Left lobe of liver (tissue), 2 donors: ENCODE measurements around the gene IGFL1. TPM values are rescaled to one million over a fixed set of nuclear protein-coding genes. Genes with fewer than 3 reads are reported as not detected.
"Not testable (repeated sequence)": the region's sequence is repeated elsewhere in the genome, so short reads cannot be mapped to it uniquely, and the experiment has no call there.

Experiments
- ATAC-seq: fragments of 200-7000 bp; cut with Tn5 transposase; one replicate; pipeline ENCODE4 v1.9.1; 2020; ENCODE audit warnings: mild to moderate bottlenecking, moderate library complexity
- DNase-seq: peaks from one replicate; pipeline ENCODE4 v3.0.0-alpha.2; 2020; ENCODE audit warnings: low spot score
- total RNA-seq: library from RNA; stranded (reverse); gene quantifications from one replicate; pipeline ENCODE4 v1.2.1, GENCODE V29; 2021
- donor health status: DM: no; HTN: no; CAD: no; lungs with moderate emphysema.
- donor health status: DM: no; HTN: yes; CAD: no.

Gene IGFL1
- total RNA-seq, 1 donor from 2014 or later = not detected

DNA sequence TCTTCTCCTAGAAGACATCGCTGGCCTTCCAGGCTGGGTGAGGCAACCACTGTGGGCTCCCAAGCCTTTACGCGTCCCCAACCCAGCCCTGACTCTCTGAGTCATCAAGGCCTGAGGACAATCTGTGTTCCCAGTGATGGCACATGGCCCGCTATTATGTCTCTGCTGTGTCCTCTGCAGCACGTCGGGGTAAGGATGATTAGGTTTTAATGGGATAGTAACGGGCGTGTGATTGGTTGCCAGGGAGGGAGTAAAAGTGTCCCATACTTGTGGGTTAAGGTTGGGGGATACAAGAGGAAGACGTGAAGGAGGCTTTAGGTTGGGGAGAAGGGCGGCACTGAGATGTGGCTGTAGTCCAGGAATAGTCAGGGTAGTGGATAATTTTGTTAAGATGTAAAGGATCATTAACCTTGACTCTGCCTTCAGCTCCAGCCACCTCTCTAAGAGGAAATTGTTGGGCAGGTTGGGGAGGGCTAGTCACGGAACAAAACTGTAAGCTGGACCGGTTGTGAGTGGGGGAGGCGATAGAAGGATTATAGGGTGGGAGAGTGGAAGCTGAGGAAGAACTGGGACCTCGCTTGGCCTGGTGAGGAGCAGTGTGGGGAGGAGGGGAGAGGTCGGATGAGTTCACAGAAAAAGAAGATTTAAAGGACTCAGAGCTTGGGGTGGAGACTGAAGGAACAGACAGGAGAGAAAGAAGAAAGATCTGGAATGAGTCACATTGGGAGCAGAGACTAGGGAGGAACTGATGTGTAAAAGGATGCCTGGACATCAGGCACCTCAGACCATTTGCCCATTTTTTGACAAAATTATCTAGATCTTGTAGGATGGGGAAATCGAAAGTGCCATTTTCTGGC lies 27.9 kb upstream of the IGFL1 start:
- DNase-seq (no peak), ATAC-seq (no peak)

DNA sequence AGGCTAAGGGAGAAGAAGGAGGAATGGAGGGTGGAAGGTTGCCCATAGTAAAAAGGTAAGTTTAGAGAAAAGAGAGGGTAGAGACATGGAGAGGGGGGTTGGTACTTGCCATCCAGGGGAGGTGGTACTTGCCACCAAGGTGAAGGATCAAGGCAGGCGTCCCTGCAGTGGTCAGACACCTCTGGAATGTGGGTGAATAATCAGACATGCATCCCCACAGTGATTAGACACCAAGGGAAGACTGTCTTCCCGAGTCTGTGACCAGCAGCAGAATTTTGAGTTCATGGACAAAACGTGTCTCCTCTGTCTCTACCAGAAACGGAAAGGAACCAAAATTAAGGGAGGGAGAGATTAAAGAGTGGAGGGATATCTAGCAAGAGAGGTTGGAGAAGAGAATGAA lies 27.1 kb upstream of the IGFL1 start:
- ATAC-seq = no peak
- no peak for DNase-seq

- DNase-seq (no peak), ATAC-seq (no peak)
These were observed 26.4 kb upstream of the IGFL1 start for GRCh38 chr19:46202872-46203860.

DNA sequence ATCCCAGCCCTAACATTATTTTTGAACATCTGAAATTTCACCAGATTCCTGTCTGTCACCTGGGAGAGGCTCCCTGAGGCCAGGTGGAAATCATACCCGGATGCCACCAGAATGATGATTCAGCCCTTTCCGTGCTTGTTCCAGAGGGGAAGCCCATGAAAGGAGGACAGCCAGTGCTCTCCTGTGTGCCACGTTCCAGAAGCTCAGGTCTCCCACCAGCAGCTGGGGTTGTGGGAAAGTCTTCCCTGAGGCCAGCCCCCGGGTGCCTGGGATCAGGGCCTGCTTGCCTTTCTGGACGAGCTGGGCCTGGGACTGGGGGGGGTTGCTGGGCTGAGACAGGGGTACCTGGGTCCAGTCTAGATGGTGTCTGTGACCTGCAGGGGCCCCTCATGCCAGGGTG lies 25.5 kb upstream of the IGFL1 start:
- DNase-seq (no peak), ATAC-seq (no peak)

DNA sequence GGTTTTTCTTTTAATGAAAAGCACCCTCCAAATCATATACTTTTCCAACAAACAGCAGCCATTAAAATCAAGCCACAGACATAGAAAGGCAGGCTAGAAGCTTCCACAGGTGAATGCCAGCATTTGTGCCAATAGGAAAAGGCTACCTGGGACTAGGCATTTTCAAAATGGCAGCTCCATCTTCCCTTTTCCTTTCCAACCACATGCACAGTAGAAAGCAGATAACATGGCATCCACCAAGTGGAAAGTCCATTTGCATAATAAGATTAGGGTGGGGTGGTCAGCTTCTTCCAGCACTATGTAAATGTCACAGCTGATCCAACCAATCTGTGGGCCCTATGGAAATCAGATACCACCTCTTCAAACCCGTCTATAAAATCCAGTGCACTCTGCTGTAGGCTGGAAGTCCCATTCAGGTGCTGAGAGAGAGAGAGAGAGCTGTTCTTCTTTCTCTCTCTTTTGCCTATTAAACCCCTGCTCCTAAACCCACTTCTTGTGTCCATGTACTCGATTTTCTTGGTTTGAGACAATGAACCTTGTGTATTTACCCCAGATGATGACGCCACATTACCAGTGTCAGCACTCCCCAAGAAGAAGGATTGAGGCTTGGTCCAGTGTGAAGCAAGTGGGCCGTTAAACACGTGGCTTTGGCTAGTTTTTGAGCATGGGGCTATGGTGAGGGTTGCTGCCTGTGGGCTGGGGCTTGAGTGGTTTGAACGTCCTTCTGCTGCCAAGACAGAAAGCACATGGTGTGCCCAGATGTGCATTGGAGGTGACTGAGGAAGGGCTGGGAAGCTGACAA lies 24.2 kb upstream of the IGFL1 start:
- no peak for ATAC-seq
- no peak for DNase-seq

DNA sequence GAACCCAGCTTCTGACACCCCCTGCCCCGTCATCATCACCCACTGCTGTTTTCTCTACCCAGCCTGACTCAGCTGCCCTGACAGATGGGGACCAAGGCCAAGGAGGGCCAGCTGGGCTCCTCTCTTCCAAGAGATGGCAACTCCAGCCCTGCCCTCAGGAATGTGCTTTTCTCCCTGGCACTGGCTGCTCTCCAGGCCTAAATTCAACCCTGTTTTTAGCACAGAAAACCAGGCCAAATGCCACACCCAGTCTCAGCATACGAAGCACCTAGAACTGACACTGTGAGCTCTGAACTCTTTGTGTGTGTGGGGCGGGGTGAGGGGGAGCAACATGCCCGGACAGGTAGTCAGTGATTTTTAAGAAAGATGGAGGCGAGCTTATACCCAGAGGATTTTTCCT lies 23.4 kb upstream of the IGFL1 start:
- ATAC-seq (no peak), DNase-seq (no peak)

DNA sequence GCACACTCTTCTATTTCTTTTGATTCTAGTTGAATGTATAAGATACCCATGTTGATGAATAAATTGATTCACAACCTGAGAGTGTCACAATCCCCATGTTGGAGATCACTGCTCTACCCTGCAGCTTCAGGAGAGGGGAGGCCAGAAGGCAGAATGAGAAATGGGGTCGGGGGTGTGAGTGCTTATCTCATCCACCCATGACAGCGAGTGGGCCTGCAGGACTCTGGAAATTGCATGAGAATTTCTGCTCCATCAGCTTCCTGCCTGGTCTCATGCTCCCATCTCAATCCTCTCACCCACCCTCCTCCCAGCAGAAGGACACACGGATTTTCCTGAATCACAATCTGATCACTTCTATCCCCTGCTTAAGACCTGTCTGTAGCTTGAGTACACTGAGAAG lies 22.9 kb upstream of the IGFL1 start:
- DNase-seq = no peak
- ATAC-seq = no peak

DNA sequence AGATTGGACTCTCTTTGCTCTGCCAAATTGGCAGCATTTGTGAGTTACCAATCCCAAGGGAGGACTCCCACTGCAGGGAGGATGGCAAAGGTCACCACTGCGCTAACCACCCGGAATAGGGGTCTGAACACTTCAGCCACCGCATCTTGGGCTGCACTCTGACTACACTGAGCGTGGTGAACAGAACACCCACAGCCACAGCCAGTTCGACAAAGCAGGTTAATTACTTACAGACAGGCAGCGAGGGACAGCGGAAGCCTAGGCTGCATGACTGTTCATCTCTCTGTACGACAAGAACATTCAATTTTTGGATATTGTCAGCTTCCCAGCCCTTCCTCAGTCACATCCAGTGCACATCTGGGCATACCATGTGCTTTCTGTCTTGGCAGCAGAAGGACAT lies 21.7 kb upstream of the IGFL1 start:
- not testable (repeated sequence) for DNase-seq

DNA sequence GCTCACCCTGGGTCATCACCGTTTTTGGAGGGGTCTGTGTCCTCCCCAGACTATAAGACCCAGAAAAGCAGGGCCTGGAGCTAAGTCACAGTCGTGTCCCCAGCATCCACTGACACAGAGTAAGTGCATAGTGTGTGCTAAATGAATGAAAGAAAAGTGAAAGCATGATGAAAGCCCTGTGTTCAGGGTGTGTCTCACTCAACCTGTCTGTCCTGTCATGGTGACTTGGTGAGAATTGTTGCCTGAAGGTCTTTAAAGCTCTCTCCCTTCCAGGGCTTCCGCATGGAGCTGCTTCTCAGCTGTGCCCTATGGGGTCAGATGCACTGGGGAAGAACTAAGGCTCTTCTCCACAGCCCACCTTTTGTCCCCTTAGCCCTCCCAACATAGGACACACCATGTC lies 20.5 kb upstream of the IGFL1 start:
- no peak for ATAC-seq
- no peak for DNase-seq

More for the DNA sequence above, 21.7 kb upstream of the IGFL1 start:
- ATAC-seq = peak; percentile 69

DNA sequence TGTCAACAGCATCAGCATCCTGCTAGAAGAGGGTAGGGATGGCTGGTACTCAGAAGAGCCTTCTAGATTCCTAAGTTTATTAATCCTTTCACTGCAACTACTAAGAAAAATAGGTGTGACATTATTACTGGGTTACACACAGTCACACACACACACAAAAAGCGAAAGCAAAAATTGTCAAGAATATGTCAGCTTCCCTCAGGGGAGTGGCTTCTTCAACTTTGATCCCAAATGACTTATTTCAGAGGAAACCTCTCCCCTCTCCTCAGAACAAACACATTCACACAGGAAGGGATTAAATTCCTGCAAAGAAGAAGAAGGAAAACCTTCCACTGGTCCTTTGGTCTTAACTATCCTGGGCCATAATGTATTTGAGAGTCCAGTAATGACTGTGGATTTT lies 20.1 kb upstream of the IGFL1 start:
- DNase-seq (no peak), ATAC-seq (no peak)

GRCh38 chr19:46210669-46211068 lies 18.9 kb upstream of the IGFL1 start:
- ATAC-seq = no peak
- DNase-seq = no peak

DNA sequence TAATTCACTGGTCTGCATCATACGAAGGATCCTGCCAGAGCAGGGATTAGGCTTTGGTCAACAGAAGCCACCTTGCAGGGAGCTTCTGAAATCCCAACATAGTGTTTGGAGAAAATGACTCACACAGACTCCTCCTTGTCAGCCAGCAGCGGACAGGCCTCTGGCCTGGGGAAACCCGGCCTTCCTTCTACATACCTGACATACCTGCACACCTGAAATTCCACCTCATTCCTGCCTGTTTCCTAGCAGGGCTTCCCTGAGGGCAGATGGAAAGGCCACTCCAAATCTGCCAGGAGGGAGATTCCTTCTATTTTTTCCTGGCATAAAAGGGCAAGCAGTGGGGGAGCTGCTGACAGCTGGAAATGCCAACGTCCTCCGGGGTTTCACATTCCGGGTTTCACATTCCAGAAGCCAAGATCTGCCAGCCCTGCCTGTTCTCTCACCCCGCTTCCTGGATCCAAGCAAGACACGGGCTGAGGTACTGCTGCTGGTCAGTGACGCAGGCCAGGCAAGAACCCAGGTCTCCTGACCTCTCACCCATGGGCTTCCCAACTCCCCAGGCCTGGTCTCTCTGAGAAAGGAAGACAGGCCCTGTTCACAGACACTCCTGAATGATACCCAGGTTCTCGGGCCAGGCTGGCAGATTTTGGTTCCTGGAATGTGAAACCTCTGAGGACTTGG lies 18.2 kb upstream of the IGFL1 start:
- DNase-seq (no peak), ATAC-seq (no peak)

GRCh38 chr19:46212592-46212991 lies 16.9 kb upstream of the IGFL1 start:
- ATAC-seq, DNase-seq: not testable (repeated sequence)

DNA sequence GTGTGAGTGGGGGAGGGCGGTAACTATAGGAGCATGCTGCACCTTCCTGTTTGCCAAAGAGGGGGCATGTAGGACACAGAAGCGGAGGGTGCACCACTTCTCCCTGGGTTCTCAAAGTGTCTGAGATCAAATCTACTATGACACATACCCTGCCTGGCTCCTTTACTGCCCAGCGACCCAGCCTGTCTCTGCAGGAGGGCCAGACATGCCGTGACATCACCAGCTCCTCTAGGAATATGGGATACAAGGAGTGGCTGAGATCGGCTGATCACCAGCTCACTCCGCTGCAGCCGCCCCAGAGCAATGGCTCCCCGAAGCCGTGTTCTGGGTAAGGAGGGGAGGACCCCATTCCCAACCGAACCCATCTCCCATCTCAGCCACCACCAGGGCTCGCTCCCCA lies 16.4 kb upstream of the IGFL1 start:
- ATAC-seq (no peak), DNase-seq (no peak)

DNA sequence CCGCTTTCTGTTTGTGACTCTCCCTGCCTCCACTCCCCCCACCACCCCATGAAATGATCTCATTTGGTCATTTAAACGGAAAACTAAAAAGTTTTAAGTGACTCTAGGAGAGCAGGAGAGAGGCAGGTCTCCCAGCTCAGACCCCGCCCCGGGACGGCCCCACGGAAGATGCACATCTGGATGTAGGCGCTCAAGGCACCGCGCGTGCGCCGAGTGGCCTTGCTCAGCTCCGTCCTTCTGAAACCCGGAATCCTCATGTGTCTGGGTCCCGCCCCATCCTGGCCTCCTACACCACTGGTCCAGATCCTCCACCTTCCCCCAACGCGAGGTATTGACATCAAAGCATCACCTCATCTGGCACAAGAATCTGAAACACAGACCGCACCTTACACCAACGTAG lies 15.7 kb upstream of the IGFL1 start:
- no peak for ATAC-seq
- DNase-seq = no peak

GRCh38 chr19:46216612-46217011 lies 12.9 kb upstream of the IGFL1 start:
- DNase-seq (no peak), ATAC-seq (no peak)

DNA sequence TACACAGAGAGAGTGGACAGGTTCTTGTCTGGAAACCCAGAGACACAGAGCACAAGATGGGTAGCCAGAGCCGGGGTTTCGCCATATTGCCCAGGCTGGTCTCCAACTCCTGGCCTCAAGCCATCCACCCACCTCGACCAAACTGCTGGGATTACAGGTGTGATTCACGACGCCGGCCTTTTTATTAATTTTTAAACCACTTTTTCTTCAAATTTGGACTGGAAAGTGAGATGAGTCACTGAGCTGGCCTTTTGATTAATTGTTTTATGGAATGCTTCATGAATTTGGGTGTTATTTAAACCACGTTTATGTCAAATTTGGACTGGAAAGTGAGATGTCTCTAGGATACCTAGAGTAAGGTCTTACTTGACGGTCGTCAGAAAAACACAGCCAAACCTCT lies 12.1 kb upstream of the IGFL1 start:
- DNase-seq (no peak), ATAC-seq (no peak)

GRCh38 chr19:46218160-46218559 lies 11.4 kb upstream of the IGFL1 start:
- DNase-seq = no peak
- ATAC-seq = peak; percentile 51

GRCh38 chr19:46220038-46220615 lies 9.4 kb upstream of the IGFL1 start:
- ATAC-seq (no peak), DNase-seq (no peak)

DNA sequence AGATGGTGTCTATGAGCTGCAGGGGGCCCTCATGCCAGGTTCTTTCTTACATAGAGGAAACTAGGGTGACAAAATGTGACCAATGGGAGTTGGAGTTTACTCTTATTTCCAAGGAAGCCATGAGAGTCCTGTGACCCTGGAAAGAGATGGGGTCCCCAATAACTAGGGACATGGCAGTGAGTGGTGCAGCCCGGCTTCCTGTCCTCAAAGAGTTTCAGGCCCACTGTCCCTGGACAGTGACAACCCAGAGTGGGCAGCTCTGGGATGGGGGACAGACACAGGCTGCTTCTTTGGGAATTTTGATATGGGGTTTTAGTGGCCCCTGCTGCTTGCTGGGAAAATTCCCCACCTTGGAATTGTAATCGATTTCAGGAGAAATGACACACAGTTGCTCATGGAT lies 8.4 kb upstream of the IGFL1 start:
- no peak for DNase-seq
- no peak for ATAC-seq
